GM10266 (cell line): Measurements from ENCODE around the gene NAGLU.
"Not testable (repeated sequence)": the region's sequence is repeated elsewhere in the genome, so short reads cannot be mapped to it uniquely, and the experiment has no call there.

Experiments used
- DNase-seq: peaks from one replicate; pipeline ENCODE4 v3.0.0; 2012; ENCODE audit errors: extremely low spot score
- TF ChIP-seq, protein P1 (sequence below): IDR thresholded peaks from 2 replicates; pipeline ENCODE4 v1.5.1; 2012; ENCODE audit warnings: mild to moderate bottlenecking, low read depth; ENCODE audit not compliant: control insufficient read depth, insufficient read depth; ENCODE audit errors: missing control alignments

NAGLU gene

GRCh38 chr17:42537156-42537805 lies 1.2 kb downstream of the NAGLU start:
- DNase-seq, result no peak
- TF ChIP-seq, protein P1, sequence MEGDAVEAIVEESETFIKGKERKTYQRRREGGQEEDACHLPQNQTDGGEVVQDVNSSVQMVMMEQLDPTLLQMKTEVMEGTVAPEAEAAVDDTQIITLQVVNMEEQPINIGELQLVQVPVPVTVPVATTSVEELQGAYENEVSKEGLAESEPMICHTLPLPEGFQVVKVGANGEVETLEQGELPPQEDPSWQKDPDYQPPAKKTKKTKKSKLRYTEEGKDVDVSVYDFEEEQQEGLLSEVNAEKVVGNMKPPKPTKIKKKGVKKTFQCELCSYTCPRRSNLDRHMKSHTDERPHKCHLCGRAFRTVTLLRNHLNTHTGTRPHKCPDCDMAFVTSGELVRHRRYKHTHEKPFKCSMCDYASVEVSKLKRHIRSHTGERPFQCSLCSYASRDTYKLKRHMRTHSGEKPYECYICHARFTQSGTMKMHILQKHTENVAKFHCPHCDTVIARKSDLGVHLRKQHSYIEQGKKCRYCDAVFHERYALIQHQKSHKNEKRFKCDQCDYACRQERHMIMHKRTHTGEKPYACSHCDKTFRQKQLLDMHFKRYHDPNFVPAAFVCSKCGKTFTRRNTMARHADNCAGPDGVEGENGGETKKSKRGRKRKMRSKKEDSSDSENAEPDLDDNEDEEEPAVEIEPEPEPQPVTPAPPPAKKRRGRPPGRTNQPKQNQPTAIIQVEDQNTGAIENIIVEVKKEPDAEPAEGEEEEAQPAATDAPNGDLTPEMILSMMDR, result no peak

GRCh38 chr17:42537826-42538451 lies 1.9 kb downstream of the NAGLU start:
- TF ChIP-seq, protein P1, result no peak
- DNase-seq, result no peak

GRCh38 chr17:42538482-42538881 lies 2.4 kb downstream of the NAGLU start:
- TF ChIP-seq, protein P1, result no peak

GRCh38 chr17:42540558-42540957 lies 4.5 kb downstream of the NAGLU start:
- not testable (repeated sequence) for DNase-seq

More at GRCh38 chr17:42538482-42538881, 2.4 kb downstream of the NAGLU start:
- no peak for DNase-seq

DNA sequence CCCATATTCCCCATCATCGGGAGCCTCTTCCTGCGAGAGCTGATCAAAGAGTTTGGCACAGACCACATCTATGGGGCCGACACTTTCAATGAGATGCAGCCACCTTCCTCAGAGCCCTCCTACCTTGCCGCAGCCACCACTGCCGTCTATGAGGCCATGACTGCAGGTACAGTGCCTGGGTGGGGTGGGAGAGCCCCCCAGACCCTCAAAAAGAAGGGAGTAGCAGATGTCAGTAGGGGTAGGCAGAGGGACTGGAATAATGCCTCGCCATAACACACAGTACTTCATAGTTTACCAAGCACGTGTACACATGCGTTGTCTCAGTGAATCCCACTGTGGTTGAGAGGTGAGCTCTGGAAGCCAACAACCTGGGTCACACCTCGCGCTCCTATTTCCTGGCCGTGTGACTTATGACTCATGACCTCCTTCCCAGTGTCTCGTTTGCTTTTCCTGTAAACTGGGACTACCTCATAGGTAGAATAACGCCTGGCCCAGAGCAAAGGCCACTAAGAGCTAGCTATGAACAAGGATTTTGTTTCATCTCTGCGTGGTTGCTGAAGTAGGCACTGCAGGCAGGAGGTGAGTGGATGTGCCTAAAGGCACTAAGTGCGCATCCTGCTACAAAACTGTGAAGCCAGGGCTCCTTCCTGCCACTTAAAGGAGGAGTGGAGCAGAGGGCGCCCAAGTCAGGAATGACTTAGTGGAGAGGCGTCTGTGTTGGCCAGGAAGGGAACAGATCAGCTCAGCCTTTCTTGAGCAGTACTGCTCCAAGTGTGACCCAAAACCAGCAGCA lies 5.2 kb downstream of the NAGLU start:
- DNase-seq, result no peak
- TF ChIP-seq, protein P1, result no peak

DNA sequence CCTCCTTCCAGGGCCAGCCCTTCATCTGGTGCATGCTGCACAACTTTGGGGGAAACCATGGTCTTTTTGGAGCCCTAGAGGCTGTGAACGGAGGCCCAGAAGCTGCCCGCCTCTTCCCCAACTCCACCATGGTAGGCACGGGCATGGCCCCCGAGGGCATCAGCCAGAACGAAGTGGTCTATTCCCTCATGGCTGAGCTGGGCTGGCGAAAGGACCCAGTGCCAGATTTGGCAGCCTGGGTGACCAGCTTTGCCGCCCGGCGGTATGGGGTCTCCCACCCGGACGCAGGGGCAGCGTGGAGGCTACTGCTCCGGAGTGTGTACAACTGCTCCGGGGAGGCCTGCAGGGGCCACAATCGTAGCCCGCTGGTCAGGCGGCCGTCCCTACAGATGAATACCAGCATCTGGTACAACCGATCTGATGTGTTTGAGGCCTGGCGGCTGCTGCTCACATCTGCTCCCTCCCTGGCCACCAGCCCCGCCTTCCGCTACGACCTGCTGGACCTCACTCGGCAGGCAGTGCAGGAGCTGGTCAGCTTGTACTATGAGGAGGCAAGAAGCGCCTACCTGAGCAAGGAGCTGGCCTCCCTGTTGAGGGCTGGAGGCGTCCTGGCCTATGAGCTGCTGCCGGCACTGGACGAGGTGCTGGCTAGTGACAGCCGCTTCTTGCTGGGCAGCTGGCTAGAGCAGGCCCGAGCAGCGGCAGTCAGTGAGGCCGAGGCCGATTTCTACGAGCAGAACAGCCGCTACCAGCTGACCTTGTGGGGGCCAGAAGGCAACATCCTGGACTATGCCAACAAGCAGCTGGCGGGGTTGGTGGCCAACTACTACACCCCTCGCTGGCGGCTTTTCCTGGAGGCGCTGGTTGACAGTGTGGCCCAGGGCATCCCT lies 7.4 kb downstream of the NAGLU start:
- TF ChIP-seq, protein P1, result no peak
- DNase-seq, result no peak

DNA sequence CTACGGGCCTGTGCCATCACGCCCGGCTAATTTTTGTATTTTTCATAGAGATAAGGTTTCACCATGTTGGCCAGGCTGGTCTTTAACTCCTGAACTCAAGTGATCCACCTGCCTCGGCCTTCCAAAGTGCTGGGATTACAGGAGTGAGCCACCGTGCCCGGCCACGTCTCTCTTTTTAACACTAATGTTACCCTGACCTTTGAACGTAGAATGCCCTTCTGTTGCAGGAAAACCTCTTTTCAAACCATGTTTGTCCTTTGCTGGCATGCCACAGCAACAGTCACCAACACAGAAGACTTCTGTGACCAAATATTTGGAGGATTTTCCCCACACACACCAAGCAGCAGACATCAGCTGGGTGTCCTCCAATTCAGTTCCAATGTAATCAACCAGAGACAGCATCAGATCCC lies 8.8 kb downstream of the NAGLU start:
- TF ChIP-seq, protein P1, result no peak
- DNase-seq, result no peak

DNA sequence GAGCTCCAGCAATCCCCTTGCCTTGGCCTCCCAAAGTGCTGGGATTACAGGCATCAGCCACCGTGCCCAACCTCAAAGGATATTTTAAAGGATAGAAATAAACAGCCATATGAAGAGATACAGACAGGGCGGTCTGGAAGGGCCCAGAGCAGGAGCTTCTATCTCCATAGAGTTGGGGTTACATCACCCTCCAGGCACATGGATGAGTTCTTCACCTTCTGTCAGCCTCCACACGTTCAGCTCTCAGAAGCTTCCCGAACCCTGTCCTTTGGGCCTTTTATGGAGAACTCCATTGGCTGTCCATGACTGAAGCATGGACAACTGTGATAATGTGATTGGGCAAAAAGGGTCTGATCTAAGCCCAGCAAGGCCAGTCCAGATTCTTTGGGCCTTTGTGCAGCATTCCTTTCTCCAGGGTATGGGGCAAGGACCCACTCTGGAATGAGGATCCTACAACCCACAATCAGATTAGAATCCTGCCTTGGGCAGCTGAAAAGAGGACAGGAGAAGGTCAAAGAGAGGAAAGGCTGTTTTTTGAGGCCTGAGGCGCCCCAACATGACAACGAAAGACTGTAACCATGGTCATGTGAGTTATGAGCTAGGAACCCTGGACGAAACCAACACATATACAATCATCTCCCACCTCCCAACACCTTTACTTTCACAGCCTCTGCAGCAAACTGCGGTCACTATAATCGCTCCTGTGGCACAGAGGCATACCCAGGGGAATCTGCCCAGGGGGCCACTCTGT lies 9.9 kb downstream of the NAGLU start:
- not testable (repeated sequence) for DNase-seq
